A549 (cell line): ENCODE measurements around the gene UXT. TPM values are rescaled to one million over a fixed set of nuclear protein-coding genes. Genes with fewer than 3 reads are reported as not detected.

Experiments used
- ATAC-seq, 2 experiments: fragments of 200-7000 bp in 1 of 2; fragments of >200 bp in 1 of 2; cut with Nextera tagmentation in 1 of 2; cut with Tn5 transposase in 1 of 2; 3 replicates each; pipeline versions ENCODE4 v1.8.0 to v1.9.1; 2018 to 2020; ENCODE audit warnings: mild to moderate bottlenecking in 1 of 2, moderate library complexity in 1 of 2
- CTCF ChIA-PET: fragments of 300-600 bp; sonication (Branson Sonifier 250); formaldehyde crosslinking; extraction: SDS; loops from one replicate; lab custom pipeline; 2021; ENCODE audit warnings: antibody characterized with exemption, inconsistent platforms; lab: Yijun Ruan, JAX
- POLR2A ChIA-PET: fragments of 350-600 bp; formaldehyde crosslinking; extraction: SDS; loops from one replicate; lab custom pipeline; 2021; ENCODE audit warnings: antibody characterized with exemption, inconsistent platforms; lab: Yijun Ruan, JAX
- DNase-seq, 2 experiments: peaks; one replicate each; pipeline versions ENCODE4 v3.0.0 to v3.0.0-alpha.2; 2011 to 2016; ENCODE audit warnings: low read depth in 1 of 2, low spot score in 1 of 2
- FAIRE-seq: peaks from 2 replicates; lab custom pipeline; 2011; peaks lifted over from hg19 to GRCh38; lab: Jason Lieb, UNC
- H3K27ac ChIP-seq, 2 experiments: fragments of >200 bp; sonication (Bioruptor Twin); formaldehyde crosslinking; 3 replicates each; pipeline ENCODE4 v1.5.1; 2016 to 2017
- H3K4me1 ChIP-seq: fragments of >200 bp; sonication (Bioruptor Twin); formaldehyde crosslinking; 3 replicates; pipeline ENCODE4 v1.6.1; 2016
- H3K4me2 ChIP-seq: fragments of >200 bp; sonication (Bioruptor Twin); formaldehyde crosslinking; 3 replicates; pipeline ENCODE4 v1.6.1; 2016
- H3K4me3 ChIP-seq: fragments of >200 bp; sonication (Bioruptor Twin); formaldehyde crosslinking; 3 replicates; pipeline ENCODE4 v1.5.1; 2016
- H3K9me3 ChIP-seq: fragments of >200 bp; sonication (Bioruptor Twin); formaldehyde crosslinking; 3 replicates; pipeline ENCODE4 v1.6.1; 2016
- BHLHE40 ChIP-seq: IDR thresholded peaks from 2 replicates; pipeline ENCODE4 v1.6.1; 2012; ENCODE audit warnings: low read depth, low read length, inconsistent platforms
- CEBPB ChIP-seq, 2 experiments: fragments of >200 bp in 1 of 2; sonication (Bioruptor Twin) in 1 of 2; formaldehyde crosslinking in 1 of 2; IDR thresholded peaks; 2 replicates each; pipeline ENCODE4 v1.6.1; 2012 to 2016
- CHD4 ChIP-seq: fragments of 200-600 bp; sonication (generic); IDR thresholded peaks from 2 replicates; pipeline ENCODE4 v1.6.1; 2016; ENCODE audit warnings: antibody characterized with exemption, mild to moderate bottlenecking, borderline replicate concordance
- CTCF ChIP-seq: fragments of >200 bp; sonication (Bioruptor Twin); formaldehyde crosslinking; IDR thresholded peaks from 3 replicates; pipeline ENCODE4 v1.5.1; 2016
- EHMT2 ChIP-seq: fragments of 200-600 bp; sonication (generic); IDR thresholded peaks from 2 replicates; pipeline ENCODE4 v1.6.1; 2016; ENCODE audit warnings: antibody characterized with exemption, low read depth, mild to moderate bottlenecking, moderate library complexity
- EP300 ChIP-seq, 2 experiments: fragments of >200 bp; sonication (Bioruptor Twin); formaldehyde crosslinking; IDR thresholded peaks; 2 replicates in 1 of 2; 3 replicates in 1 of 2; pipeline ENCODE4 v1.6.1; 2016 to 2017
- ESRRA ChIP-seq: fragments of 150-350 bp; IDR thresholded peaks from 2 replicates; pipeline ENCODE4 v1.6.1; 2014; ENCODE audit warnings: mild to moderate bottlenecking, low read length, borderline replicate concordance
- FOSB ChIP-seq: fragments of 250-450 bp; sonication (Bioruptor Pico); IDR thresholded peaks from 2 replicates; pipeline ENCODE4 v1.5.0; 2020; ENCODE audit warnings: mild to moderate bottlenecking, moderate library complexity
- HDAC2 ChIP-seq: fragments of 200-600 bp; sonication (generic); IDR thresholded peaks from 2 replicates; pipeline ENCODE4 v1.6.1; 2016
- HEYL ChIP-seq: fragments of 250-450 bp; sonication (Bioruptor Pico); IDR thresholded peaks from 2 replicates; pipeline ENCODE4 v1.8.0; 2021; ENCODE audit warnings: mild to moderate bottlenecking, moderate library complexity
- HOXA7 ChIP-seq: fragments of 250-450 bp; sonication (Bioruptor Pico); IDR thresholded peaks from 2 replicates; pipeline ENCODE4 v1.5.0; 2020; ENCODE audit warnings: mild to moderate bottlenecking, moderate library complexity
- HOXB13 ChIP-seq: fragments of 250-450 bp; sonication (Bioruptor Pico); IDR thresholded peaks from 2 replicates; pipeline ENCODE4 v1.5.0; 2020; ENCODE audit warnings: low read depth, mild to moderate bottlenecking, moderate library complexity
- HOXB5 ChIP-seq: fragments of 250-450 bp; sonication (Bioruptor Pico); IDR thresholded peaks from 2 replicates; pipeline ENCODE4 v1.5.0; 2020; ENCODE audit warnings: mild to moderate bottlenecking, moderate library complexity
- JUN ChIP-seq, 2 experiments: fragments of >200 bp; sonication (Bioruptor Twin); formaldehyde crosslinking; IDR thresholded peaks; 2 replicates in 1 of 2; 3 replicates in 1 of 2; pipeline ENCODE4 v1.6.1; 2016 to 2017
- JUNB ChIP-seq: fragments of >200 bp; sonication (Bioruptor Twin); formaldehyde crosslinking; IDR thresholded peaks from 2 replicates; pipeline ENCODE4 v1.6.1; 2016
- MAZ ChIP-seq: fragments of 150-350 bp; IDR thresholded peaks from 2 replicates; pipeline ENCODE4 v1.6.1; 2014; ENCODE audit warnings: antibody characterized with exemption, low read depth, low read length, borderline replicate concordance
- MYC ChIP-seq: IDR thresholded peaks from 2 replicates; pipeline ENCODE4 v1.6.1; 2012; ENCODE audit warnings: mild to moderate bottlenecking, inconsistent platforms, low read length, improper control_type of control experiment, borderline replicate concordance
- NFE2L2 ChIP-seq: fragments of 150-350 bp; conservative IDR thresholded peaks from 2 replicates; pipeline ENCODE4 v1.6.1; 2014; ENCODE audit warnings: low read length
- NR3C1 ChIP-seq: fragments of >200 bp; sonication (Bioruptor Twin); formaldehyde crosslinking; IDR thresholded peaks from 3 replicates; pipeline ENCODE4 v1.6.1; 2017
- PBX3 ChIP-seq: IDR thresholded peaks from 2 replicates; pipeline ENCODE4 v1.6.1; 2012
- POLR2A ChIP-seq: IDR thresholded peaks from 2 replicates; pipeline ENCODE4 v1.6.1; 2012; ENCODE audit warnings: mild to moderate bottlenecking, low read length
- RAD21 ChIP-seq, 2 experiments: fragments of >200 bp in 1 of 2; sonication (Bioruptor Twin) in 1 of 2; formaldehyde crosslinking in 1 of 2; IDR thresholded peaks in 1 of 2; conservative IDR thresholded peaks in 1 of 2; 2 replicates in 1 of 2; 3 replicates in 1 of 2; pipeline ENCODE4 v1.6.1; 2012 to 2018; ENCODE audit warnings: inconsistent platforms in 1 of 2
- RFX5 ChIP-seq: fragments of 450-650 bp; IDR thresholded peaks from 2 replicates; pipeline ENCODE4 v1.7.1; 2014; ENCODE audit warnings: antibody characterized with exemption, mild to moderate bottlenecking, moderate library complexity
- RNF2 ChIP-seq: fragments of 200-600 bp; sonication (generic); IDR thresholded peaks from 2 replicates; pipeline ENCODE4 v1.6.1; 2016; ENCODE audit warnings: low read depth, mild to moderate bottlenecking, antibody characterized with exemption, moderate library complexity, borderline replicate concordance
- TP53 ChIP-seq: fragments of 250-450 bp; sonication (Bioruptor Pico); IDR thresholded peaks from 2 replicates; pipeline ENCODE4 v1.5.0; 2021; ENCODE audit warnings: mild to moderate bottlenecking, moderate library complexity
- ZFP36 ChIP-seq: fragments of 450-650 bp; IDR thresholded peaks from 2 replicates; pipeline ENCODE4 v1.6.1; 2014; ENCODE audit warnings: borderline replicate concordance; ENCODE audit not compliant: partially characterized antibody
- ZSCAN20 ChIP-seq: fragments of 250-450 bp; sonication (Bioruptor Pico); IDR thresholded peaks from 2 replicates; pipeline ENCODE4 v1.8.0; 2022; ENCODE audit warnings: mild to moderate bottlenecking, moderate library complexity
- WGBS: methylation state at CpG from one replicate; pipeline ENCODE4 v1.1.6; 2017; ENCODE audit errors: missing lambda C conversion rate; 5-methylcytosine and 5-hydroxymethylcytosine counted together
- polyA plus RNA-seq, 4 experiments: library from polyadenylated mRNA; depleted of rRNA in 3 of 4; stranded (reverse); fragments of >200 nt; fragmentation: RNase III in 1 of 4; extraction: RNeasy Plus Mini Kit Qiagen cat#74134 plus additional on column Dnase treatment in 1 of 4; gene quantifications; 2 replicates in 3 of 4; 3 replicates in 1 of 4; pipeline ENCODE4 v1.2.3, GENCODE V29; 2011 to 2017
- TF ChIP-seq, protein P1 (sequence below): fragments of 250-450 bp; sonication (Bioruptor Pico); IDR thresholded peaks from 2 replicates; pipeline ENCODE4 v1.5.0; 2020; ENCODE audit warnings: low read depth, mild to moderate bottlenecking, moderate library complexity

Gene UXT
- polyA plus RNA-seq, 2 of the 4 experiments (the other 2 are of a cell fraction) = 172 to 175 TPM

DNA sequence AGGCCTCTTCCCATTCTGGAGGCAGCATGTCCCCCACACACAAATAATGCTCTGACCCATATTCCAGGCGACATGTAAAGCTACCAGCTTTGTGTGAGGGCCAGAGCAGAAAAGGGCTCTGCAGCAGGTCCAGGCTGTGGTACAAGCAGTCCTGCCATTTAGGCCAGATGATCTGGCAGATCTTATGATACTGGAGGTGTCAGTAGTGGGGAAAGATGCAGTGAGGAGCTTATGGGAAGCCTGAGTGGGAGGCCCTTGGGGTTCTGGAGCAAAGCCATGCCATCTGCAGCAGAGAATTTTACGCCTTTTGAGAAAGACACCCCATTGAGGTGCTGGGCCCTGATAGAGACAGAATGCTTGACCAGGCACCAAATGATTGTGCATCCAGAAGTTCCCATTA lies 47.1 kb downstream of the UXT start:
- H3K4me3 ChIP-seq = no peak overlapping the region
- H3K27ac ChIP-seq = no peak overlapping the region
- WGBS = 57% methylated on average over 1 of the region's 2 CpGs
- TF ChIP-seq MAZ (no peak), RFX5 (no peak), FOSB (CRISPR knock-in tag) (no peak), EP300 (IDR thresholded peaks at IDR 0.05) (no peak), PBX3 (no peak), CTCF (no peak), HDAC2 (no peak), TP53 (CRISPR knock-in tag) (no peak), EHMT2 (no peak), CHD4 (no peak), HEYL (no peak), NR3C1 (no peak)
- TF ChIP-seq, protein P1, sequence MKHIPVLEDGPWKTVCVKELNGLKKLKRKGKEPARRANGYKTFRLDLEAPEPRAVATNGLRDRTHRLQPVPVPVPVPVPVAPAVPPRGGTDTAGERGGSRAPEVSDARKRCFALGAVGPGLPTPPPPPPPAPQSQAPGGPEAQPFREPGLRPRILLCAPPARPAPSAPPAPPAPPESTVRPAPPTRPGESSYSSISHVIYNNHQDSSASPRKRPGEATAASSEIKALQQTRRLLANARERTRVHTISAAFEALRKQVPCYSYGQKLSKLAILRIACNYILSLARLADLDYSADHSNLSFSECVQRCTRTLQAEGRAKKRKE (CRISPR knock-in tag) = no peak
- DNase-seq = no peak
- no peak overlapping the region for H3K4me2 ChIP-seq
- no peaks in the 10 kb centered on the region for H3K9me3 ChIP-seq
- no peak for FAIRE-seq
- ATAC-seq = no peak
- POLR2A ChIA-PET = no interaction called here
- CTCF ChIA-PET = interaction anchor here (0.7 kb wide), 2 partner anchors 32 to 71 kb away, joined by 3 read pairs; no protein-coding TSS in a partner anchor
- H3K4me1 ChIP-seq = no peaks in the 10 kb centered on the region

DNA sequence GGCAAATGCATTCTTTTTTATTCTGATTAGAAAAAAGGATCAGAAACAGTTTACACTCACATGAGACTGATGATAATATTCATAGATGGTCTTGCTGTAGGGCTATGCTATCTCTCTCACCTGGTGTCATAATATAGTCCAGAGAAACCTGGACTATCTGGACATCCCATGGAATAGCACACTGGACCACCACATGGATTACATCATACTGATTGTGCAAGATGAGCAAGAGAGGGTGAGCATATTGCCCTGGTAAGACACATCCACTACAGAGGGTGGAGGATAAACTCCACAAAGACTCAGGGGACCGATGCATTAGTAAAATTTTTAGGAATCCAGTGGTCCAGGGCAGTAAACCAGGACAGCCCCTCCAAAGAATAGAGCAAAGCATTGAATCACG lies 47.5 kb downstream of the UXT start:
- POLR2A ChIA-PET = no interaction called here
- H3K27ac ChIP-seq = no peak overlapping the region
- no peak overlapping the region for H3K4me3 ChIP-seq
- CTCF ChIA-PET = no interaction called here
- FAIRE-seq = no peak
- DNase-seq = no peak
- H3K4me2 ChIP-seq = no peak overlapping the region
- 34% methylated on average over 2 of the region's 2 CpGs for WGBS
- no peaks in the 10 kb centered on the region for H3K9me3 ChIP-seq
- TF ChIP-seq EHMT2 (no peak), JUNB (no peak), ZFP36 (no peak), RNF2 (no peak), JUN (IDR thresholded peaks at IDR 0.05) (no peak), POLR2A (no peak), BHLHE40 (no peak)
- no peaks in the 10 kb centered on the region for H3K4me1 ChIP-seq
- no peak for ATAC-seq

- no peak overlapping the region for H3K4me2 ChIP-seq
- no peak for ATAC-seq
- TF ChIP-seq PBX3 (no peak), HDAC2 (no peak), ESRRA (no peak), CTCF (no peak), MYC (no peak), EHMT2 (no peak), BHLHE40 (no peak), HOXA7 (CRISPR knock-in tag) (no peak), NFE2L2 (no peak), HOXB5 (CRISPR knock-in tag) (no peak), CEBPB (IDR thresholded peaks at IDR 0.05) (no peak), RAD21 (conservative IDR thresholded peaks at IDR 0.05 in 1 of 2, IDR thresholded peaks at IDR 0.05 in 1 of 2) (no peak), ZSCAN20 (no peak), HOXB13 (CRISPR knock-in tag) (no peak)
- TF ChIP-seq, all 56 proteins: peak for 0
- 53% methylated on average over 4 of the region's 4 CpGs for WGBS
- ChIA-PET CTCF (no interaction called here), POLR2A (no interaction called here)
- H3K9me3 ChIP-seq = no peaks in the 10 kb centered on the region
- FAIRE-seq = no peak
- H3K4me1 ChIP-seq = no peaks in the 10 kb centered on the region
- no peak overlapping the region for H3K4me3 ChIP-seq
- no peak overlapping the region for H3K27ac ChIP-seq
- DNase-seq = no peak
These were observed 48.5 kb downstream of the UXT start for GRCh38 chrX:47610511-47610910.
